HAP-1 (cell line): ENCODE measurements around the gene STAT4.

ENCODE experiments used
- DNase-seq, 2 experiments: peaks; one replicate each; pipeline ENCODE4 v3.0.0-alpha.2; 2016 to 2020; ENCODE audit warnings: low spot score in 2 of 2
- H3K27me3 ChIP-seq: fragments of 250-450 bp; sonication (Bioruptor Pico); 2 replicates; pipeline ENCODE4 v1.5.1; 2020; ENCODE audit warnings: low read depth, mild to moderate bottlenecking, moderate library complexity
- H3K36me3 ChIP-seq: fragments of 250-450 bp; sonication (Bioruptor Pico); replicated peaks from 2 replicates; pipeline ENCODE4 v1.5.1; 2020; ENCODE audit warnings: mild to moderate bottlenecking
- H3K4me1 ChIP-seq: fragments of 250-450 bp; sonication (Bioruptor Pico); 2 replicates; pipeline ENCODE4 v1.5.1; 2020; ENCODE audit warnings: mild to moderate bottlenecking
- H3K4me3 ChIP-seq: fragments of 250-450 bp; sonication (Bioruptor Pico); 2 replicates; pipeline ENCODE4 v1.5.1; 2020; ENCODE audit warnings: mild to moderate bottlenecking, moderate library complexity
- H3K9me3 ChIP-seq: fragments of 250-450 bp; sonication (Bioruptor Pico); 2 replicates; pipeline ENCODE4 v1.5.1; 2020; ENCODE audit warnings: mild to moderate bottlenecking, moderate library complexity
- in situ Hi-C: fragments of 300-500 bp; cut with MboI; formaldehyde crosslinking; loops from 3 replicates; pipeline ENCODE4 v1.14.3; 2020; ENCODE audit warnings: low sequenced_read_pairs, inconsistent platforms, mixed read lengths

STAT4 gene

DNA sequence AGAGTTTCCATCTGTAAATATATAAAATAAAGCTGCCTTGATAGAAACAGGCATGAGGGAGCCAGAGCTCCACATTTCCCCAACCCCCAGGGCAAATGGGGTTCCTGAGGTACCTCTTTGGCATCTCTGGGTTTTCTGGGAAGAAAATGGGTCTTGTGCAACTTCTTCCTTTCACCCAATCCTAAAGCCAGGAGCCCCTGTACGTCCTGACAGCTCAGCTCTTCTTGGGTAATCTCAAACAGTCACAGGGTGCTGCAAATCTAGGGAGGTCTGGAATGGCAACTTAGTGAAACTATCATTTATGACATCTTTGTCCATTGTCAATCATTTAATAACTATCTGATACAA is 100.2 kb downstream of the STAT4 start:
- no peak for DNase-seq
- peaks cover 40% of the 10 kb centered on the region for H3K27me3 ChIP-seq
- no peaks in the 10 kb centered on the region for H3K9me3 ChIP-seq
- H3K4me1 ChIP-seq = peaks cover 1% of the 10 kb centered on the region; the same call in 1 of the 2 replicates
- no peaks in the 10 kb centered on the region for H3K36me3 ChIP-seq
- H3K4me3 ChIP-seq = no peak overlapping the region
- in situ Hi-C loops = loop anchor here (25.0 kb wide), 2 partner anchors 312 to 487 kb away; no protein-coding TSS in a partner anchor

DNA sequence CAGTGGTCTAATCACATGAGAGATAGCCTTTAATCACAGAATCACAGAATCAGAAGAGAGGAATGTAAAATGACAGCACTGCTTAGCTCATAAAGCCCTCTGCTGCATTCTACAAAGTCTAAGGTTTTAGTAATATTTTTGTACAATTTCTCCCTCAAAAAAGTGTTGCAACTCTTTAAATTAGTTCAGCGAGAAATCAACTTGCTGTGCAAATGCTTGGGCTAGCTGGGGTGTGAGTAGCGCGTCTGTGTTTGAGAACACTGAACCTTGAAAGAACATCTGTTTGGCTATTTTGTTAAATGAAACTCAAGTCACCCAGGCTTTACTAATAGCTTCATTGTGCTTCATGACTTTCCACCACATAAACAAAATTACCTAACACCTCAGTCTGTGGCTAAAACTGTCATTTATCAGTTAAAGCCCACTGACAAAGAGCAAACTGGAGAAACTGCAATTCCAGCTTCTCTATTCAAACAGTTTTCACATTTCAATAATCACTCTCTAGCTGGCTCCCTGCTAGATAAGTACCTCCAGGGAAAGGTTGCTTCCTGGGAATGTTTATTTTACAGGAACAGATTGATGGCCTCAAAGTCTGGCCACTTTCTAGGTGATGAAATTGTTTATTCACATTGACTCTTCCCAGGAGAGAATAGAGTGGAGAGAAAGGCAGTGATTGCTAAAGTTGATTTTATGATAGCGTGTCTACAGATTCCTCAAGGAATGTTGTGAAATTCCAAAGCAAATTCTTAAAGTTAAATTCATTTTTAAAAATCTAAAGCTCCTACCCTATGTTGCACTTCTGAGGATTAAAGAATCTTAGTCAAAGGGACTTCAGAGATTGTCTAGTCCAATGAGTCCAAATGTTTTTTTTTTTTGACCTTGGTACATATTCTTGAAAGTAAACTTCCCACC is 100.8 kb downstream of the STAT4 start:
- H3K9me3 ChIP-seq = no peaks in the 10 kb centered on the region
- H3K4me3 ChIP-seq = no peak overlapping the region
- H3K4me1 ChIP-seq = peaks cover 8% of the 10 kb centered on the region
- in situ Hi-C loops = loop anchor here (25.0 kb wide), 2 partner anchors 312 to 487 kb away; no protein-coding TSS in a partner anchor
- H3K36me3 ChIP-seq = no peaks in the 10 kb centered on the region
- peaks cover 40% of the 10 kb centered on the region for H3K27me3 ChIP-seq
- no peak for DNase-seq

DNA sequence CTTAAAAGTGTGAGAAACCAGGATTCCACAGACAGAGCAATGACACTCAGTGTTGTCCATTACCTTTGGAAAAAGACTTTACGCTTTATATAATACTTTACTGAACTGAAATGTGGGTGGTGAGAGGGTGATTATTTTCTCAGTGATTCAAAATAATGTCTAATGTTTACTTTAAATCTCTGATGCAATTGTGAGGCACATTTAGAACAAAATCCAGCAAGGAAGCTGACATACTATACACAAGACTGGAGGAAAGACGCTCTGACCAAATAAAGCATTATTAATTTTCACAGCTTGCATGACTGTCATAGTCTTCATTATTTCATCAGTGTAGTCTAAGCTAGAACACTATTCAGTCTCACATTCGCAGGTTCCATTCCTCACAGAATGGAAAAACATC is 102.7 kb downstream of the STAT4 start:
- H3K9me3 ChIP-seq = no peaks in the 10 kb centered on the region; the same call in 1 of the 2 replicates
- H3K36me3 ChIP-seq = no peaks in the 10 kb centered on the region
- H3K27me3 ChIP-seq = peaks cover 29% of the 10 kb centered on the region
- H3K4me1 ChIP-seq = peaks cover 9% of the 10 kb centered on the region
- H3K4me3 ChIP-seq = no peak overlapping the region
- in situ Hi-C loops = no loop called here
- DNase-seq = no peak

GRCh38 chr2:191045141-191045540 is 105.7 kb downstream of the STAT4 start:
- in situ Hi-C loops = no loop called here
- H3K27me3 ChIP-seq = peaks cover 8% of the 10 kb centered on the region
- H3K4me1 ChIP-seq = peaks cover 9% of the 10 kb centered on the region
- no peak for DNase-seq
- no peaks in the 10 kb centered on the region for H3K36me3 ChIP-seq
- H3K4me3 ChIP-seq = no peak overlapping the region
- H3K9me3 ChIP-seq = no peaks in the 10 kb centered on the region; the same call in none of the 2 replicates

- Histone ChIP-seq H3K4me3 (no peak overlapping the region), H3K27me3 (peaks cover 4% of the 10 kb centered on the region; the same call in 1 of the 2 replicates), H3K4me1 (peaks cover 9% of the 10 kb centered on the region), H3K9me3 (no peaks in the 10 kb centered on the region; the same call in none of the 2 replicates), H3K36me3 (no peaks in the 10 kb centered on the region)
- no peak for DNase-seq
- in situ Hi-C loops = no loop called here
These were observed 107.4 kb downstream of the STAT4 start for GRCh38 chr2:191043438-191043837.

DNA sequence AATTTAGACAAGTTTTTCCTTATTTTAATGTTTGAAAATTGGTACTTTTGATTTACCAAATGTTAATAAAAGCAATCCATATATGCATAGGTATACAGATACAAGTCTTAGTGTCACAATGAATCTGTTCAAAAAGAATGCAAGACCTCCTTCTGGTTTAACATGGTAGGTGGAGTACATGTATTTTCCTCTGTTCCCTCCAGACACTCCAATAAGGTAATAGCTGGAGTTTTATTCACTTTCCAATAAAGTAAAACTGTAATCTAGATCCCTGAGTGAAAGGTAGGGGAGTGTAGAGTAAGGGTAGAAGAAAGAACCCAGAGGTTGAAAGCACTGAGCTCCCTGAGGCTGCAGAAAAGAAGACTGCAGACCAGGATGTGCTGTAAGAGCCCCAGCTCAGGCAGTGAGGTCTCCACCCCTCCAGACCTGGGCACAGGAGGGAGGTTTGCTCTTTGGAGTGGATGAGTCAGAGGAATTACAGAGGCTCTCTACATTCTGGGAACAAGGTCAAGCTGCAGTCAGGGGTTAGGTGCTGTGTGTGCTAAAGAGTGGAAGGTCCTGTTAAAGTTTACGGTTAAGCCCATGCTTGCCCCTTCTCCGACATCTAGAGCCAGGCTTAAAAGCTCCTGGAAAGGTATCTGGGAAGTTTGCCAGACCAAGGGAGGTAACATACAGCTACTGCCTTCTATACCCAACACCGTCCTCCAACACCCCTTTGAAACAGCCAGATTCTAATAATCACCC is 109.2 kb downstream of the STAT4 start:
- Histone ChIP-seq H3K27me3 (peaks cover 4% of the 10 kb centered on the region; the same call in 1 of the 2 replicates), H3K36me3 (no peaks in the 10 kb centered on the region), H3K9me3 (no peaks in the 10 kb centered on the region; the same call in none of the 2 replicates), H3K4me3 (no peak overlapping the region), H3K4me1 (peaks cover 9% of the 10 kb centered on the region)
- in situ Hi-C loops = no loop called here
- no peak for DNase-seq

DNA sequence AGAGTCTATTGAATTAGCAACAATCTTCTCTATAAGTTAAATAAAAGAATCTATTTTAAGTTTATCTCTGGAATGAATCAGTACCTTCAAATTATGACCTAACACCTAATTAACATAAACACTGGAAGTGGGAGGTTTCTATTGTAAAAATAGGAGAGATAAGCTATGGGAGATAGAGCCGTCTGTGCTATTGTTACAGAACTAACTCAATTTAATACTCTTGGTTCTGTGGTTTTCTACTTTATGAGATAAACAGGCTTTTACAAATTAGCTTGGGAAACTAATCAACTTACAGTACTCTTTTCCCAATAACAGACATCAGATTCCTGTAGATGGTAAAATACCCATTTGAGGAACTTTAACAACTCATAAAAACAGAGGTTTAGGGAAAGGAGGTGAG is 111.2 kb downstream of the STAT4 start:
- DNase-seq = no peak
- Histone ChIP-seq H3K4me1 (no peaks in the 10 kb centered on the region; the same call in 1 of the 2 replicates), H3K36me3 (no peaks in the 10 kb centered on the region), H3K4me3 (no peak overlapping the region), H3K9me3 (no peaks in the 10 kb centered on the region; the same call in none of the 2 replicates), H3K27me3 (peaks cover 4% of the 10 kb centered on the region; the same call in 1 of the 2 replicates)
- in situ Hi-C loops = no loop called here

GRCh38 chr2:191038741-191039140 is 112.1 kb downstream of the STAT4 start:
- Histone ChIP-seq H3K27me3 (peaks cover 4% of the 10 kb centered on the region; the same call in 1 of the 2 replicates), H3K4me1 (no peaks in the 10 kb centered on the region; the same call in 1 of the 2 replicates), H3K36me3 (no peaks in the 10 kb centered on the region), H3K9me3 (no peaks in the 10 kb centered on the region; the same call in 1 of the 2 replicates), H3K4me3 (no peak overlapping the region)
- in situ Hi-C loops = no loop called here
- no peak for DNase-seq

DNA sequence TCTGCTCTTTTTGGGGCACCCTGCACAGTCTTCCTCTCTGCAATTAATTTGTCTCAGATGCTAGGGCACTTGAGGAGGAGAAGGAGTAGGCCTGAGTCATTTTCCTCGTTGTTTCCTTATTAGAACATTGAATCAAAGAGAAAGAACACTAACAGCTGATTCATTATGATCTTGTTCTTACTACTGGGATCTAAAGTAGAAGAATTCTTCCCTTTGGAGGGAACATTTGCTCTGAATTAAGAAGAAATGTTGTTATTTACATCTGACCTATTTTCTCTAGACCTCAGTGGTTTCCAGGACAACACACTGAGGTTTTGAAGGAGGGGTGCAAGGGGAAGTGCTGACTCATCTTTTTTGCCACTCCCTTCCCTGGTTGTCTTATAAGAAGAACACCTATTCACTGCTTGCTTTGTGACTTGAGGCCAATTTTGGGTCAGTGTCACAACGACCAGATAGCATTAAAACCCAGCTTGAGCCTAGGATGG is 112.5 kb downstream of the STAT4 start:
- no peak for DNase-seq
- Histone ChIP-seq H3K36me3 (no peaks in the 10 kb centered on the region), H3K4me3 (no peak overlapping the region), H3K9me3 (no peaks in the 10 kb centered on the region; the same call in 1 of the 2 replicates), H3K27me3 (peaks cover 4% of the 10 kb centered on the region; the same call in 1 of the 2 replicates), H3K4me1 (no peaks in the 10 kb centered on the region; the same call in 1 of the 2 replicates)
- in situ Hi-C loops = no loop called here

GRCh38 chr2:191037351-191037750 is 113.4 kb downstream of the STAT4 start:
- no peak for DNase-seq
- Histone ChIP-seq H3K27me3 (peaks cover 4% of the 10 kb centered on the region; the same call in 1 of the 2 replicates), H3K9me3 (no peaks in the 10 kb centered on the region; the same call in 1 of the 2 replicates), H3K4me1 (no peaks in the 10 kb centered on the region; the same call in 1 of the 2 replicates), H3K36me3 (no peaks in the 10 kb centered on the region), H3K4me3 (no peak overlapping the region)
- in situ Hi-C loops = no loop called here

DNA sequence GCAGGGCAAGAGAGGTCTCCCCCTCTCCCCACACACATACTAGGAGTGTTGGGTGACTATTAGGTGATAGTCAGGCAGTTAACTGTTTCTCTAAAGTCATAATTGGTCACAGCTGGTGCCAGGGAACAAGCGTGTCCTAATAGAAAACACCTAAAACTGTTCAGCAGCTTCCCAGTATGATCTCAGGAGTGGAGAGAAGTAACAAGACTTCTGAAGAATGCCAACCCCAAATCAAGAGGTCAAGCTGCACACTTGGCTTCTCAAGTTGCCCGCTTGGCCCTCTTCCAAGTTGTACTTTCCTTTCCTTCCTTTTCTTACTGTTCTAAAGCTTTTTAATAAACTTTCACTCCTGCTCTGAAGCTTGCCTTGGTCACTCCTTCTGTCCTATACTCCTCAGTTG is 114.4 kb downstream of the STAT4 start:
- no peak overlapping the region for H3K4me3 ChIP-seq
- H3K9me3 ChIP-seq = no peaks in the 10 kb centered on the region; the same call in 1 of the 2 replicates
- no peak for DNase-seq
- in situ Hi-C loops = no loop called here
- no peaks in the 10 kb centered on the region for H3K36me3 ChIP-seq
- no peaks in the 10 kb centered on the region; the same call in 1 of the 2 replicates for H3K4me1 ChIP-seq
- peaks cover 4% of the 10 kb centered on the region; the same call in 1 of the 2 replicates for H3K27me3 ChIP-seq

DNA sequence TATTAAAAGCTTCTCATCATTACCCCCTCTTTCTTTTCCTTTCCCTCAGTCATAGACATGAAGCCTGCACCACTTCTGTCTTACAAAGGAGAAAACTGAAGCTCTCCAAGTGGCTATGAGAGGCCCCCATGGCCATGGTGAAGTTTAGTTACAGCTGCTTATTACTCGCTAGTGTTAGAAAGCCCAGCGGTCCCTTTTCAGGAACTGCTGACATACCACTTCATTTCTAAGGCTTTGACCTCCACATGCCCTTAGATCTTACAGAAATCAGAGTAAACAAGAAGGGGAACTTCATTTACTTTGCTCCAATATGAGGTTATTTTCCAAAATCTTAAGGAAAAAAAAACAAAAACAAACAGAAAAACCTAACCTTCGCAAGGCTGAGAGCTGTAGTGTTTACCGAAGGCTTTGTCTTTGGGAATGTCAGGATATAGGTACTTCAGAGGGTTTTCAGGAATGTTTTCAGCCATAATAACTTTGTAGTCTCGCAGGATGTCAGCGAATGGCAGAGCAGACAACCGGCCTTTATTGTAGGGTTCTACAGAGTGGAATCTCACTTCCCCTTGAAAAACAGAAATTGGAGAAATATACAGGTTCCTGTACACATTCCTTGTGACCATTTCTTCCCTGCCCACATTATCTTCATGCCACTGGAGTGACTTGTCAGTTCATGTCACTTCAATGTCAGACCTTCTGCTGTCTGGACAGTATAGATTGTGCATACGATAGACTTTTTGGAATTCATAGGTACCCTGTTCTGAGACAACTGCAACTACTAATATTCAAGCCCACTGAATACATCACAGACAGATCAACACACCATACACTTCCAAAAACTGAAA is 118.0 kb downstream of the STAT4 start:
- in situ Hi-C loops = no loop called here
- Histone ChIP-seq H3K27me3 (peaks cover 2% of the 10 kb centered on the region), H3K4me1 (no peaks in the 10 kb centered on the region; the same call in 1 of the 2 replicates), H3K4me3 (no peak overlapping the region), H3K36me3 (no peaks in the 10 kb centered on the region), H3K9me3 (no peaks in the 10 kb centered on the region)
- no peak for DNase-seq

DNA sequence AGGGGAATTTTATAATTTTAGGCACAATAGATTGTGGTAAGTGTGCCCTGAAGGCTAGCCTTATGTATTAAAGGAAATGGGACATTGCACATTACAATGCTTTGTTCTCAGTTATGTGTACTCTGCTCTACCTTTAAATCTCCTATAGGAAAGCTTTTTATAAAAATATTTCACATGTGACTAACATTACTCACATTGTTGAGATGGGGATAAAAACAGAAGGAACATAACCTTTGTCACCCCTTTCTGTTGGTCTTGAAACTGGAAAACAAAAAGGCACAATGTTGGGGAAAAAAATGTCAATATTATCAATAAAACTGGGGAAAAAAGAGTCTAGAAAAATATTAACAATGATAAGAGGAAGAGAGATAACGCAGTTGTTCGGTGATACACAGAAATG is 119.5 kb downstream of the STAT4 start:
- no peak for DNase-seq
- no peaks in the 10 kb centered on the region for H3K36me3 ChIP-seq
- H3K9me3 ChIP-seq = no peaks in the 10 kb centered on the region
- H3K27me3 ChIP-seq = peaks cover 4% of the 10 kb centered on the region
- no peaks in the 10 kb centered on the region; the same call in 1 of the 2 replicates for H3K4me1 ChIP-seq
- in situ Hi-C loops = no loop called here
- no peak overlapping the region for H3K4me3 ChIP-seq
